Lung microvascular endothelial cell (primary cell): ENCODE measurements around the gene MEGF8. TPM values are rescaled to one million over a fixed set of nuclear protein-coding genes. Genes with fewer than 3 reads are reported as not detected.

Experiments
- DNase-seq, 2 donors: peaks; one replicate each; pipeline versions ENCODE4 v3.0.0 to v3.0.0-alpha.2; 2010; ENCODE audit warnings: low read depth in 2 of 2
- total RNA-seq: library from RNA; depleted of rRNA; stranded (reverse); fragments of >200 nt; gene quantifications from 2 replicates; pipeline ENCODE4 v1.2.1, GENCODE V29; 2014

The MEGF8 gene
- 17.7 and 25.0 TPM in 2 replicates for total RNA-seq

- peak; percentile 99 for DNase-seq
Observed at GRCh38 chr19:42325308-42325895, at the start of gene MEGF8. Gene MEGF8 (plus strand): TSS chr19:42325635. CDS start chr19:42326244, 609 bp downstream.

DNA sequence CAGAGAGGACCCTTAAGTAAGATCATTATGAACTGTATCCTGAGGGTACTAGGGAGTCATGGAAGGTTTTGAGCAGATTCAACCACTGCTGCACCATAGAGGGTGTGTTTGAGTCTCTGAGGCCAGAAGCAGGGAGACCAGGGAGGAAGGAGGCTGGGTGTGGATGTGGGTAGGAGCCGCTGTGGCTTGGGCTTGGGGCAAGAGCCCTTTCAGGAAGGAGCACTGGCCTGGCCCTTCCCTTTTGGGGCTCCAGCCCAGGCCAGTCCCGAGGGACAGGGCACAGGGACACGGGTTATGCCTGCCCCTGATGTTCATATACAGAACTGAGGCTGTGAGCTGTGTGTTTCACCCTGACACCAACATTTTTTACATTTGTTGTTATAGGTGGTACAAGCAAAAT is 49.2 kb upstream of the MEGF8 start:
- no peak for DNase-seq

GRCh38 chr19:42276821-42277220 is 48.6 kb upstream of the MEGF8 start:
- DNase-seq = no peak

- DNase-seq = peak in 1 of 2 donors; percentile 70
Observed at GRCh38 chr19:42277821-42278451, 47.5 kb upstream of the MEGF8 start.

DNA sequence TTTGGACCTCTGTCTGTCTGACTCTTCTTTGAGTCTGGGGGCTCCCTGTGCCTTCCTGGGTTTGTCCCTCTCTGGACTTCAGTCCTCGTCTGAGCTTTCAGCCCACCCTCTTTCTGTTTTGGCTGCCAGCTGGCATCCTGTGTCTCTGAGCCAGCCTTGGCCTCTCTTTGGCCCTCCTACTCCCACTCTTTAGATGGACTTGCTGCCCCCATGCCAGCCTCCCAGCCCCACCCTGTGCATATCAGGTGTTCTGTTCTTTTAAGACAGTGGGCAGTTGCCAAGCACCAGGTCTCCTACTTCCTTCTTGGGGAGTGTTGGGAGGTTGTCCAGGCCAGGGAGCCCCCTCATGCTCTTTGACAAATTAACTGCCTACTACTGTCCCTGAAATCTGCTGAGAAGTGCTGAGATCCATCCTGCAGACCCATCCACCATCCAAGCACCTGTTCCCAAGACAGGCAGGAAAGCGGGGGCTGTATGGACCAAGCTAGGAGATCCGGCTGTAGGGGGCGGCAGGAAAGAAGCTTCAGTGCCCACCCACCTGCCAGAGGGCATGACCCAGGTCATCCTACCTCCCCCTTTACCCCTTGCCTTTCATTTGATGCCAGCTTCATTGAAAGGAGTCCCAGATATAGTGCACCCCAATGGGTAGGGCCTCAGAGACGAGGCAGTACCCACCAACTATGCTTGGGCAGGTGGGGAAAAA is 46.8 kb upstream of the MEGF8 start:
- DNase-seq = no peak

- DNase-seq = no peak
Observed at GRCh38 chr19:42279155-42279901, 46.1 kb upstream of the MEGF8 start.

DNA sequence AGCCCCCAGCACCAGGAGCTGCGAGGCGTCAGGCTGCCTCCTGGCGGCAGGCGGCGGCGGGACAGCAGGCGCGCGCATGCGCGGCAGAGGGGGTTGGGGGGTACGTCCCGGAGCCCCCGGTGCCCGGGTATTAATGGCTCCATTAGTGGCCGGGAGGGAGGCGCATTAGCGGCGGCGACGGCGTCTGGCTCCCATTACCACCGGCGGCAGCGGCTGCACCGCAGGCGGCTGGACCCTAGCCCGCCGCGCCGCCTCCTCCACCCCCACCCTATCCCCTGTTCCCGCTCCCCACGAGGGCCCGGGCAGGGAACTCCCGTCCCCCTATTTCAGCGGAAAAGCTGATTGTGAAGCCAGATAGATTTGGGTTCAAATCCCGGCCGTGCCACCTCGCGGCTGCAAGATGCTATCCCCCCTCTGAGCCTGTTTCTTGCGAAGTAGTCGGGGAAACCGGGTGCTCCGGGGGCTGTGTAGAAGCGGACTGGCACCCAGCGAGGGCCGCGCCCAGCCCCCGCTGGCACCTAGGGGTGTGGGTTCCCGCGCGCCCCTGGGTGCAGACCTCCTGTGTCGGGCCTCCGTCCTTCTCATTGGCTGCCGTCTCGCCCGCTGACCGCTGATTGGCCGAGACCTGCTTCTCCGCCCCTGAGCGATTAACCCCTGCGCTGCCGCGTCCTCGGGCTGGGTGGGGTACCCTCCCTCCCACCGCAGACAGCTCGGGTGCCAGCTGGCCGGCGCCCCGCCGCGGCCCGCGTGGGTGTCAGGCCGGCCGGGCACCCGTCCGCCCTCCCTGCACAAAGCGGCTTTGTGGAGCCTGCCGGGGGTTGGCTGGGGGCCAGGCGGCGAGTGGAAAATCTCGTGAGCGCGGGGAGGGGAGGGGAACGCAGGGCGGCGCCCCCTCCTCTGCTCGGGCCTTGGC is 45.3 kb upstream of the MEGF8 start:
- DNase-seq = peak; percentile 84 to 92

DNA sequence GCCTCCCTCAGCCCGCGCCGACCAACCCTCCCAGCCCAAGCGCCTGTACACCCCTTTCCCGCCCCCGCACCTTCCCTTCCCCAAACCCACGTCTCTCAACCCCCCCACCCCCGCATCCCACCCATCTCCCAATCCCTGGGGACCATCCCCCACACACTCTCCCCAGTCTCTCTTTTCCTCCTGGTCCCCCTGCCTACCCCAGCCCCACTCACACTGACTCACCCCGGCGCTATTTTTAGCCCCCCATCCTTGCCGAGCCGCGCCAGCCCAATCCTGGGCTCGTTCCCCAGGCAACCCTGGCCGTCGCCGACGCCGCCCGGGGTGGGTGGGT is 44.7 kb upstream of the MEGF8 start:
- DNase-seq = no peak

- DNase-seq = peak; percentile 58 to 78
Observed at GRCh38 chr19:42281146-42281826, 44.1 kb upstream of the MEGF8 start.

DNA sequence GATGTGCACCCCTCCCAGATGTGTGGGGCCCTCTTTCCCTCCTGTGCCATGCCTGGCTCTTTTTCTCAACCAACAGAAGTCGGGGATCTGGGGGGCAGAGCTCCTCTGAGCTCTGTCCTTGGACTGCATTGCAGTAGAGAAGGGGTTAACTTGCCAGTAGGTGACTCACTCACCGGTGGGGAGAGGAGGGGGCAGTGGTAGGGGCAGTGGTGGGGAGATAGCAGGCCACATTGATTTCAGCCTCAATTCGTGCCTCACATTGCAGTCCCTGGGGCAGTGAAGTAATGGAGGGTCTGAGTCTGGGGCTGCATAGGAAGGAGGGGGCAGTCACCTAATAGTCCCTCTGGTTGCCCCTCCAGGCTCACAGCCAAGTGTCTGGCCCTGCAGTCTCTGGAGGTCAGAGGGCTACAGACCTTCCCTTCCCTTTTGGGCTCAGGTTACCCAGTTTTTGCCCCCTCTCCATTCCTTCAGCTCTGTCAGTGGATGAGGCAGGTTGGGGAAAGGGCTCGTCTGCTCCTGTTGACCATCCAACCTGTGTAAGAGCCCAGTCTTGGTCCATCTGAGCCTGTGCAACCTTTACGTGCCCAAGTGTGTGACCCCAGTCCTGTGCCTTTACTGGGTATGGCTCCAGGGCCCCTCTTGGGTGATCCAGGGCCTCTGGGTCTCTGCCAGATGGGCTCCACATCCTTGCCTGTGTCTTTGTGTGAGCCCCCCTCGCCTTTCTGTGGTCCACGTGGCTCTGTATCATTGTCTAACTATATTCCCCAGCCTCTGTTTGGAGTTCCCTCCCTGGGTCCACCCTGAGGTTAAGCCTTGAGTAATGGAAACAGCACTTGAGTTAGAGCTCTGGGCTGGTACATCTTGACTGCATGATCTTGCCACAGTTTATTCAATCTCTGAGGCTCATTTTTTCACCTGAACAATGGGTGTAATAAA is 43.3 kb upstream of the MEGF8 start:
- peak; percentile 45 to 63 for DNase-seq

DNA sequence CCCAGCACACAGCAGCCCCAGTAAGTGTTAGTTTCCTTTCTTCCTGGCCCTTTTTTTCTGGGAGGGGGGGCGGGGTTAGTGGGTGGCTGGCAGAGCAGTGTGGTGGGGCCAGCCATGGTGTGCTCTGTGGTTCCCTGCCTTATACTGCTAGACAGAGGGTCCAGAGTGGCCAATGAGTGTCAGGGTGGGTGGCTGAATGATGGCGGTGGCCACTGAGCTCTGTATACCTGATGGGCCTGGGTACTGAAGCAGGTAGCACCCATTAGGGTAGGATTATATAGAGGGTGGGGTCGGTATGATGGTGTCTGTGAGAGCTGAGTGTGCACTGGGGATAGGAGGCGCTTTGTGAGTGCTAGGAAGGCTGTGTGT is 42.6 kb upstream of the MEGF8 start:
- no peak for DNase-seq

GRCh38 chr19:42283188-42284065 is 42.0 kb upstream of the MEGF8 start:
- DNase-seq = peak; percentile 95 to 96

- peak; percentile 77 to 87 for DNase-seq
Observed at GRCh38 chr19:42284066-42284501, 41.4 kb upstream of the MEGF8 start.

DNA sequence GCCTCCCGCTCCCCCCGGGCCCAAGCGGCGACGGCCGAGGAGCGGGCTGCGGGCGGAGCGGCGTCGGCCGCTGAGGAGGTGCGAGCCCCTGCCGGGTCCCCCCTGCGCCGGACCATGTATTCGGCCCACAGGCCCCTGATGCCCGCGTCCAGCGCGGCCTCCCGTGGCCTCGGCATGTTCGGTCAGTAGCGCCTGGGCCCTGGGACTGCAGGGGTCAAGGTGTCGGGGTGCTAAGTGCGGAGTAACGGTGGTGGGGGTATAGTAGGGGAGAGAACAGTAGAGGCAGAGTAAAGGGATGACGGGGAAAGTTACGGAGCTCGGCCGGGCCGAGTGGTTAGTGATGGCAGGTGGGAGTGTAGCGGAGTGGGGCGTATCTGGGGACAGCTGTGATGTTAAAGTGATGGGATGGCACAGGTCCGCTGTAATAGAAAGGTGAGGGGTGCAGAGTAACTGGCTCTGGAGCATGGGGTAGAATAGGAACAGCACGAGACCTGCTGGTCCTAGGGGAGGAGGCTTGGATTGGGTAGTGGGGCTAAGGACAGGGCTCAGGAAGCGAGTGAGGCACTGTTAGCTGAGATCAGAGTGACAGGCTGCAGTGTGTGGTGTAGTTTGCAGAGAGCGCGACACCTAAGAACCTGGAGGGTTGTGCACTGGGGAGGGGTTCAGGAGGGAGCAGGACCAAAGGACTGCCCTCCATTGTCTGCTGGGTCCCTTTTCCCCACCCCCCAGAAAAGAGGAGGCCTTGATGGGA is 40.7 kb upstream of the MEGF8 start:
- no peak for DNase-seq

GRCh38 chr19:42285541-42285941 is 39.9 kb upstream of the MEGF8 start:
- no peak for DNase-seq

DNA sequence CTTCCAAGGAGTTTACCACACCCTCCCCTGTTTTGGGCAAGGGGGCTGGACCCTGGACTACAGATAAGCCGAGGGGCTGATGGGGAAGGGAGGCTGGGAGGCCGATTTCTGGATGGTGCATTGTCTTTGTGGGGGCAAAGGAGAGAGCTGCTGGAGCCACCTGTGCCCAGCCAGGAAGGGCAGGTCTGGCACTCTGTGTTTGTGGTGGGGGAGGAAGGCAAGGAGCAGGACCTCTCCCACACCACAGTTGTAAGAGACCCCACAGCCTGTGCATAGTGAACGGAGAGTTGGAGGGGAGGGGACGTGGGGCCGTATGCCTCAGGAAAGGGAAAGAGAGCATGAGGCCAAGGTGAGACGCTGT is 39.5 kb upstream of the MEGF8 start:
- no peak for DNase-seq

GRCh38 chr19:42286349-42287016 is 39.0 kb upstream of the MEGF8 start:
- peak; percentile 59 to 64 for DNase-seq
